ENCODE data around the gene KCNK7. TPM values are rescaled to one million over a fixed set of nuclear protein-coding genes. Genes with fewer than 3 reads are reported as not detected.

The KCNK7 gene
- total RNA-seq, 1 experiment from 2014 or later, result 0.69 TPM

DNA sequence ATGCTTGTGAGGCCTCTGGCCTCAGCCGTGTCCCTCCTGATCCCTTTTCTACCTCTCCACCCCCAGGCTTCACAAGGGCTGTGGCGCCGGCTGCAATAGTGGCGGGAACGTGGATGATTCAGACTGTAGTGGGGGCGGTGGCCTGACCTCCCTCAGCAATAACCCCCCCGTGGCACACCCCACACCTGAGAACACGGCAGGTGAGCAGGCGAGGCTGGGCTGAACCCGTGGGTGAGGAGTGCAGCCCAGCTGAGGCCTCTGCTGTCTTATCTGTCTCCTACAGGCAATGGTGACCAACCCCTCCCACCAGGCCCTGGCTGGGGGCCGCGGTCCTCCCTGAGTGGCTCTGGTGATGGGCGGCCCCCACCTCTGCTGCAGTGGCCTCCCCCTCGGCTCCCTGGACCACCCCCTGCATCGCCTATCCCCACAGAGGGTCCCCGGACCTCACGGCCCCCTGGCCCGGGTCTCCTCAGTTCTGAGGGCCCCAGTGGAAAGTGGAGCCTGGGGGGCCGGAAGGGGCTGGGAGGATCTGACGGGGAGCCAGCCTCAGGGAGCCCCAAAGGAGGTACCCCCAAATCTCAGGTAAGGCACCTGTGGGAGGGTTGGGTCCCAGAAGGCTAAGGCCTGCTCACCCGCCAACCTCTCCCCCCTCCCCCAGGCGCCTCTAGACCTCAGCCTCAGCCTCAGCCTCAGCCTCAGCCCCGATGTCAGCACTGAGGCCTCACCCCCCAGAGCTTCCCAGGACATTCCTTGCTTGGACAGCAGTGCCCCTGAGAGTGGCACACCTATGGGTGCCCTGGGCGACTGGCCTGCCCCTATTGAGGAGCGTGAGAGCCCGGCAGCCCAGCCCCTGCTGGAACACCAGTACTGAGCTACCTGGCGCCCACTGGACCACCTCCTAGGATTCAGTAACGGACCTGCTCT, 40.8 kb upstream of the KCNK7 start:
- in situ Hi-C loops (cut with HindIII; ENCODE audit: low pct_unique_long_range_greater_than_20kb, low sequenced_read_pairs) (no loop called here), intact Hi-C loops (cut with micrococcal nuclease; ENCODE audit: unreplicated experiment) (loop anchor here (10.0 kb wide), 1 partner anchor 68 kb away; no protein-coding TSS in a partner anchor)
- H3K4me1 ChIP-seq (ENCODE audit: control insufficient read depth, insufficient read depth, low read length), result peaks cover 24% of the 10 kb centered on the region
- CTCF ChIA-PET, result no interaction called here
- no peak overlapping the region for H3K4me3 ChIP-seq (ENCODE audit: low read depth in 2 of 2, low read length in 2 of 2)
- POLR2A ChIA-PET, result interaction anchor here (0.5 kb wide), 1 partner anchor 53 kb away, joined by 8 read pairs; no protein-coding TSS in a partner anchor
- TF ChIP-seq POLR2AphosphoS5 (IDR thresholded peaks at IDR 0.05; ENCODE audit: low read depth, low read length) (no peak), SIN3A (IDR thresholded peaks at IDR 0.05; ENCODE audit: borderline replicate concordance, insufficient read depth, low read depth, low read length) (no peak), TCF7L2 (IDR thresholded peaks at IDR 0.05; ENCODE audit: low read depth, low read length) (no peak)
- TF ChIP-seq, protein P1, sequence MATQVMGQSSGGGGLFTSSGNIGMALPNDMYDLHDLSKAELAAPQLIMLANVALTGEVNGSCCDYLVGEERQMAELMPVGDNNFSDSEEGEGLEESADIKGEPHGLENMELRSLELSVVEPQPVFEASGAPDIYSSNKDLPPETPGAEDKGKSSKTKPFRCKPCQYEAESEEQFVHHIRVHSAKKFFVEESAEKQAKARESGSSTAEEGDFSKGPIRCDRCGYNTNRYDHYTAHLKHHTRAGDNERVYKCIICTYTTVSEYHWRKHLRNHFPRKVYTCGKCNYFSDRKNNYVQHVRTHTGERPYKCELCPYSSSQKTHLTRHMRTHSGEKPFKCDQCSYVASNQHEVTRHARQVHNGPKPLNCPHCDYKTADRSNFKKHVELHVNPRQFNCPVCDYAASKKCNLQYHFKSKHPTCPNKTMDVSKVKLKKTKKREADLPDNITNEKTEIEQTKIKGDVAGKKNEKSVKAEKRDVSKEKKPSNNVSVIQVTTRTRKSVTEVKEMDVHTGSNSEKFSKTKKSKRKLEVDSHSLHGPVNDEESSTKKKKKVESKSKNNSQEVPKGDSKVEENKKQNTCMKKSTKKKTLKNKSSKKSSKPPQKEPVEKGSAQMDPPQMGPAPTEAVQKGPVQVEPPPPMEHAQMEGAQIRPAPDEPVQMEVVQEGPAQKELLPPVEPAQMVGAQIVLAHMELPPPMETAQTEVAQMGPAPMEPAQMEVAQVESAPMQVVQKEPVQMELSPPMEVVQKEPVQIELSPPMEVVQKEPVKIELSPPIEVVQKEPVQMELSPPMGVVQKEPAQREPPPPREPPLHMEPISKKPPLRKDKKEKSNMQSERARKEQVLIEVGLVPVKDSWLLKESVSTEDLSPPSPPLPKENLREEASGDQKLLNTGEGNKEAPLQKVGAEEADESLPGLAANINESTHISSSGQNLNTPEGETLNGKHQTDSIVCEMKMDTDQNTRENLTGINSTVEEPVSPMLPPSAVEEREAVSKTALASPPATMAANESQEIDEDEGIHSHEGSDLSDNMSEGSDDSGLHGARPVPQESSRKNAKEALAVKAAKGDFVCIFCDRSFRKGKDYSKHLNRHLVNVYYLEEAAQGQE (IDR thresholded peaks at IDR 0.05; ENCODE audit: insufficient read depth in 1 of 2, low read depth in 2 of 2, low read length in 1 of 2), result no peak
- TF ChIP-seq, protein P2, sequence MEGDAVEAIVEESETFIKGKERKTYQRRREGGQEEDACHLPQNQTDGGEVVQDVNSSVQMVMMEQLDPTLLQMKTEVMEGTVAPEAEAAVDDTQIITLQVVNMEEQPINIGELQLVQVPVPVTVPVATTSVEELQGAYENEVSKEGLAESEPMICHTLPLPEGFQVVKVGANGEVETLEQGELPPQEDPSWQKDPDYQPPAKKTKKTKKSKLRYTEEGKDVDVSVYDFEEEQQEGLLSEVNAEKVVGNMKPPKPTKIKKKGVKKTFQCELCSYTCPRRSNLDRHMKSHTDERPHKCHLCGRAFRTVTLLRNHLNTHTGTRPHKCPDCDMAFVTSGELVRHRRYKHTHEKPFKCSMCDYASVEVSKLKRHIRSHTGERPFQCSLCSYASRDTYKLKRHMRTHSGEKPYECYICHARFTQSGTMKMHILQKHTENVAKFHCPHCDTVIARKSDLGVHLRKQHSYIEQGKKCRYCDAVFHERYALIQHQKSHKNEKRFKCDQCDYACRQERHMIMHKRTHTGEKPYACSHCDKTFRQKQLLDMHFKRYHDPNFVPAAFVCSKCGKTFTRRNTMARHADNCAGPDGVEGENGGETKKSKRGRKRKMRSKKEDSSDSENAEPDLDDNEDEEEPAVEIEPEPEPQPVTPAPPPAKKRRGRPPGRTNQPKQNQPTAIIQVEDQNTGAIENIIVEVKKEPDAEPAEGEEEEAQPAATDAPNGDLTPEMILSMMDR (IDR thresholded peaks at IDR 0.05), result no peak
- DNase-seq (ENCODE audit: low read depth, low spot score) (no peak), ATAC-seq (no peak)
- BruUV-seq (replicated peaks), result no TSS peak
- H3K27me3 ChIP-seq (ENCODE audit: control insufficient read depth, insufficient read depth, low read length), result no peaks in the 10 kb centered on the region
- H3K36me3 ChIP-seq (ENCODE audit: control insufficient read depth, insufficient read depth, low read length), result peaks cover 10% of the 10 kb centered on the region; the same call in 1 of the 2 replicates
- no peaks in the 10 kb centered on the region for H3K9me3 ChIP-seq (ENCODE audit: control insufficient read depth, insufficient read depth, low read depth, low read length)
- H3K27ac ChIP-seq (ENCODE audit: low read length), result peak overlapping the region; percentile 76; the same call in 1 of the 2 replicates

DNA sequence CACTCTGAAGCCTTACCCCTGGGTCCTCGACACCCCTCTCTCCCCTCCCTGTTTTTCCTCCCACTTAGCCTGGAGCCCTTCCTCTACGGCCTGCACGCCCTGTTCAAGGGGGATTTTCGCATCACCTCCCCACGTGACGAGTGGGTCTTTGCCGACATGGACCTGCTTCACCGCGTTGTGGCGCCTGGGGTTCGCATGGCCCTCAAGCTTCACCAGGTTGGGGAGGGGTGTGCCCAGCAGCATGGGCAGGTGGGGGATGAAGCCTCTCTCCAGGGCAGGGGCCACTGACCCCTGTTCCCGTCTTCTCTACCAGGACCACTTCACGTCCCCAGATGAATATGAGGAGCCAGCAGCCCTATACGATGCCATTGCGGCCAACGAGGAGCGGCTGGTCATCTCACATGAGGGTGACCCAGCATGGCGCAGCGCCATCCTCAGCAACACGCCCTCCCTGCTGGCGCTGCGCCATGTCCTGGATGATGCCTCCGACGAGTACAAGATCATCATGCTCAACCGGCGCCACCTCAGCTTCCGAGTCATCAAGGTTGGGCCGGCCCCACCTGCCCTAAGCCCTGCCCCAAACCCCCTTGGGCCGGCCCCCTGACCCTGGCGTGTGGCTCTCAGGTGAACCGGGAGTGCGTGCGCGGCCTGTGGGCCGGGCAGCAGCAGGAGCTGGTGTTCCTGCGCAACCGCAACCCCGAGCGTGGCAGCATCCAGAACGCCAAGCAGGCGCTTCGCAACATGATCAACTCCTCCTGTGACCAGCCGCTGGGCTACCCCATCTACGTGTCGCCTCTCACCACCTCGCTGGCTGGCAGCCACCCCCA, 39.5 kb upstream of the KCNK7 start:
- H3K9me3 ChIP-seq (ENCODE audit: control insufficient read depth, insufficient read depth, low read depth, low read length), result no peaks in the 10 kb centered on the region
- no peaks in the 10 kb centered on the region for H3K27me3 ChIP-seq (ENCODE audit: control insufficient read depth, insufficient read depth, low read length)
- ATAC-seq (no peak), DNase-seq (ENCODE audit: low read depth, low spot score) (no peak)
- no peak overlapping the region for H3K27ac ChIP-seq (ENCODE audit: low read length)
- intact Hi-C loops (cut with micrococcal nuclease; ENCODE audit: unreplicated experiment), result loop anchor here (10.0 kb wide), 1 partner anchor 70 kb away; no protein-coding TSS in a partner anchor
- ChIA-PET POLR2A (no interaction called here), CTCF (no interaction called here)
- H3K4me1 ChIP-seq (ENCODE audit: control insufficient read depth, insufficient read depth, low read length), result peaks cover 21% of the 10 kb centered on the region
- in situ Hi-C loops (cut with HindIII; ENCODE audit: low pct_unique_long_range_greater_than_20kb, low sequenced_read_pairs), result no loop called here
- H3K4me3 ChIP-seq (ENCODE audit: low read depth in 2 of 2, low read length in 2 of 2), result no peak overlapping the region
- TF ChIP-seq, protein P1 (IDR thresholded peaks at IDR 0.05; ENCODE audit: insufficient read depth in 1 of 2, low read depth in 2 of 2, low read length in 1 of 2), result no peak
- TF ChIP-seq, protein P2 (IDR thresholded peaks at IDR 0.05), result no peak
- TF ChIP-seq SIN3A (IDR thresholded peaks at IDR 0.05; ENCODE audit: borderline replicate concordance, insufficient read depth, low read depth, low read length) (no peak), TCF7L2 (IDR thresholded peaks at IDR 0.05; ENCODE audit: low read depth, low read length) (no peak), POLR2AphosphoS5 (IDR thresholded peaks at IDR 0.05; ENCODE audit: low read depth, low read length) (no peak)
- BruUV-seq (replicated peaks), result no TSS peak
- peaks cover 10% of the 10 kb centered on the region for H3K36me3 ChIP-seq (ENCODE audit: control insufficient read depth, insufficient read depth, low read length)

Measured in Panc1 (cell line).